ENCODE results near the gene ITGB1.
"Not testable (repeated sequence)": the region's sequence is repeated elsewhere in the genome, so short reads cannot be mapped to it uniquely, and the experiment has no call there.

The ITGB1 gene

DNA sequence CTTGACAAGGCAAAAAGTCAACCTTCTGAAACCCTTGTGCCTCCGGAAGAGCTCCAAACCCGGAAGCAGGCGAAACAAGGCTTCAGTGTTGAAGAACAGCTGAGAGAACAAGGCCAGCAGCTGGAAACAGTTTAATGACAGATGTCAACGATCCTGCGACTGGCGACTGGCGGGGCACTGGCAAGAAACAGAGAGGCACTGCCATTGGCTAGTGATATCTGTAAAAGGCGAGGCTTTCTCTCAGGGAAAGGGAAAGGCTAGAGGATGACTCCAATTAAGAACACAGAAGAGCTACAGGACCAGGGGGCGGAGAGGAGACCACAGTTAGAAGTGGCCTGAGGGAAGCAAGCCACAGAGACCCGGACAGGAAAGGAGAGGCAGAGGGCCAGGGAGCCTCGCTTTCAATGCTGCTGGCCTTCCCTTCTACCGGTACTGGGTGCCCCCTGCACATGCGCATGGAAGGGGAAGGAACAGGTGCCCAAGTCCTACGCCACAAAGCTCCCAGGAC is 19.4 kb downstream of the ITGB1 start:
- DNase-seq (ENCODE audit: low read depth in 2 of 2): no peak

GRCh38 chr10:32937911-32938424 is 20.1 kb downstream of the ITGB1 start:
- no peak for DNase-seq (ENCODE audit: low read depth in 2 of 2)

- DNase-seq (ENCODE audit: low read depth in 2 of 2): no peak
Measured at GRCh38 chr10:32932225-32932729, 25.8 kb downstream of the ITGB1 start.

DNA sequence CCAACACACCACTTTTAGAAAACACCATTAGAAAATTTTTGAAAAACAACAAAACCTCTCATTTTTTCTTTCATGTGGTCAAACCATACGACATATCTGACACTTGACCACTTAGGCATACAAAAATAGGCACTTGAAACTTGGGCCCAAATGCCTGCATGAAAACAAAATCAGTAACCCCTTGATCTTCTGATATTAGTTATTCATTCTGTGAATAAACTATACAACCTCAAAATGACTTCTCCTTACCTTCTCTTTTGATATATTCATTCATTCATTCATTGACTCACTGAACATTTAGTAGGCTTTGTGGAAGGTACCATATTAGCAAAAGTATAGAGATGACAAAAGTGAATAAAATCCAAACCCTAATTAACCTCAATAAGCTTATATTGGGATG is 26.4 kb downstream of the ITGB1 start:
- DNase-seq (ENCODE audit: low read depth in 2 of 2): no peak

DNA sequence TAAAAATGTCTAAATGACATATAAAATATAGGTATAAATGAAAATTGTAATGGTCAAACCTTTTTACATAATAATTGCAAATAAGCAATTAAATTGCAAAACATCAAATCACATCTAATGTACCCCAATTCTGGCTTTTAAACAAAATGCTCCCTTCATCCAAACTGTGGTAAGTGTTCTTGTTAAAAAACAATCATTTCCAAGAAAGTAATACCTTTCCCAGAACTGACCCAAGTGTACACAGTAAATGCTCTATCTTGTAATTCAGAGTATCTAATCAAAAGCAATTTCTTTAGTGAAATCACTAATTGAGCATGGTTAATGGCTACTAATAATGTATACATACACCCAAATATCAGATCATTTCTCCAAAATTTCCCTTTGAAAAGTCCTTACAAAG is 28.0 kb downstream of the ITGB1 start:
- DNase-seq (ENCODE audit: low read depth in 2 of 2): no peak

DNA sequence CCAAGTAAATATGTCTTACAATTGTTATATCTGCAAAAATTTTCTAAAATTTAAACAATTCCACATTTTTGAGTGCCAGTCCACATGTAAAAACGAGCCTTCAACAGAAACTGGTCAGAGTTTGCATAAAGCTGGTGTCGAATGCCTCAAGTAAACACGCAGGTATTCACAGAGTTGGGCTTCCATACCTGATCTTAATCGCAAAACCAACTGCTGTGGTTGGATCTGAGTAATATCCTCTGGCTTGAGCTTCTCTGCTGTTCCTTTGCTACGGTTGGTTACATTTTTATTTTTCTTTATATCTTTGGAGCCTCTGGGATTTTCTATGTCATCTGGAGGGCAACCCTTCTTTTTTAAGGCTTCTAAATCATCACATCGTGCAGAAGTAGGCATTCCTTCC is 28.4 kb downstream of the ITGB1 start:
- no peak for DNase-seq (ENCODE audit: low read depth in 2 of 2)

GRCh38 chr10:32927750-32928149 is 30.3 kb downstream of the ITGB1 start:
- no peak for DNase-seq (ENCODE audit: low read depth in 2 of 2)

- DNase-seq (ENCODE audit: low read depth in 2 of 2): no peak
Measured at GRCh38 chr10:32923849-32924248, 34.2 kb downstream of the ITGB1 start.

- no peak for DNase-seq (ENCODE audit: low read depth in 2 of 2)
Measured at GRCh38 chr10:32923134-32923533, 34.9 kb downstream of the ITGB1 start.

DNA sequence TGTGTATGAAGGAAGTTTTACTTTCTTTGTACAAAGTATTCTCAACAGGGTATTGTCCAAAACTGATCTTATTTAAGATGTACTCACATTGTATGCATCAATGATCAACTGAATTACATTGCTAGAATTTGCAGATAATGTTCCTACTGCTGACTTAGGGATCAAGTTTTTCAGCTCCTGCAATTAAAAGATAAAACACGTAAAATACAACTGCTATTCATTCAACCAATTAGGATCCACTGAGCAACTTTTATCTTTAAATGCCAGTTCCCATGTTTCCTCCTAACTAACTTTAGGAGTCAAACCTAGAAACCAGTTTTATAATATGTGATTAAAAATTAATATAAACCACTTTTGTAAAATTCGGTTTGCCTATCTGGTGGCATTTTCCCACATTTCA is 35.9 kb downstream of the ITGB1 start:
- no peak for DNase-seq (ENCODE audit: low read depth in 2 of 2)

- DNase-seq (ENCODE audit: low read depth in 2 of 2): not testable (repeated sequence)
Measured at GRCh38 chr10:32917817-32918216, 40.2 kb downstream of the ITGB1 start.

- DNase-seq (ENCODE audit: low read depth in 2 of 2): no peak
Measured at GRCh38 chr10:32911285-32912016, 46.6 kb downstream of the ITGB1 start.

- DNase-seq (ENCODE audit: low read depth in 2 of 2): not testable (repeated sequence)
Measured at GRCh38 chr10:32909970-32910369, 48.1 kb downstream of the ITGB1 start.

GRCh38 chr10:32909456-32909855 is 48.6 kb downstream of the ITGB1 start:
- DNase-seq (ENCODE audit: low read depth in 2 of 2): no peak

DNA sequence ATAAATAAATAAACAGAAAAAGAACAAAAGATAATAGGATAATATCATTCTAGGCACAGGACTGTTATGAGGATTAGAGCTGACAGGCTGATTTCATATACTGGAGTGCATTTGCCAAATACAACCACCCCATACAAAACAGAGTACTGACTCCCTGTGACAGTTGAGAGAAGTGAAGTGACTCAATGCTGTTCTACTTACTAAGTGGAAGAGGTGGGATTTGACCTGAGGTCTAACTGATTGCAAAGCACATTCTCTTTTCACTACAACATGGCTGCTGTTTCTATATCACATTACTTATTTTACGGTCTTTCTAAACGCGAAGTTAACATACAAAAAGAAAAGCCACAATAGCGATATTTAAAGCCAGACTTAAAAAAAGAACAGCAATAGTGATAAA is 51.4 kb downstream of the ITGB1 start:
- no peak for DNase-seq (ENCODE audit: low read depth in 2 of 2)

GRCh38 chr10:32905466-32905865 is 52.6 kb downstream of the ITGB1 start:
- DNase-seq (ENCODE audit: low read depth in 2 of 2): no peak

DNA sequence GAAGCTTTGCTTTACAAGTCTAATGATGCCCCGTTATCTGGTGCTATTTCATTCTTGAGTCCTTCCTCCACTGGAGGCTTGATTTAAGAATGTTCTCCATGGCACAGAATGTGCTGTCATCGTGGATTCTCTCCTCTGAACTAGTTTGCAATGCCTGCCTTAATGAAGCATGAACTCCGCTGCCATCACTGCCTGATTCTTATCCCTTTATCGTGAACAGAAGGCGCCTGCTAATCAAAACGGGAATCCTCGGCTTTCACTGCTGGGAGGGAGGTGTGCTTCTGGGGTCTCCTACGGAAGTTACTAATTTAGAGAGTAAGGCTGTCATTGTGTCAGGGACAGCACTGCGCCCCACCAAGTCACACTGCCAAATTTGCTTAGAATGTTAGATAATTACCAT is 56.2 kb downstream of the ITGB1 start:
- DNase-seq (ENCODE audit: low read depth in 2 of 2): no peak

GRCh38 chr10:32895200-32895968 is 62.6 kb downstream of the ITGB1 start:
- not testable (repeated sequence) for DNase-seq (ENCODE audit: low read depth in 2 of 2)

- no peak for DNase-seq (ENCODE audit: low read depth in 2 of 2)
Measured at GRCh38 chr10:32893916-32894664, 63.9 kb downstream of the ITGB1 start.

DNA sequence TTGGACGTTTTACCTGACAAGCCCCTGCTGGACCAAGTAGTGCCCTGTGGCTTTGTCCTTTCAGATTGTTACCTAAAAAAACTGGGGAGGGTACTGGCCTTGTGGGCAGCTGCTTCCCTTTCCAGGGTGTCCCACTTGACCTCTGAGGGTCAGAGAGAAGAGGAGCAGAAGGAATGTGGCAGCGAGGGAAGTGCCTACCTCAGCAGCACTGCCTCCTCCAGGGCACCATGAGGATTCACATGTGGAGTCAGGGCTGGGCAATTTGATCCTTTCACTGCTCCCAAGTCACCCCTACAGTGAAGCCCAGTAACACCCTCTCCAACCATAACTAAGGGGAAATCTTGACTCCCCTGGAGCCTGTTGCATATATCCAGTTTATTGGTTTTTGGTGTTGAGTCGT is 64.6 kb downstream of the ITGB1 start:
- DNase-seq (ENCODE audit: low read depth in 2 of 2): no peak

DNA sequence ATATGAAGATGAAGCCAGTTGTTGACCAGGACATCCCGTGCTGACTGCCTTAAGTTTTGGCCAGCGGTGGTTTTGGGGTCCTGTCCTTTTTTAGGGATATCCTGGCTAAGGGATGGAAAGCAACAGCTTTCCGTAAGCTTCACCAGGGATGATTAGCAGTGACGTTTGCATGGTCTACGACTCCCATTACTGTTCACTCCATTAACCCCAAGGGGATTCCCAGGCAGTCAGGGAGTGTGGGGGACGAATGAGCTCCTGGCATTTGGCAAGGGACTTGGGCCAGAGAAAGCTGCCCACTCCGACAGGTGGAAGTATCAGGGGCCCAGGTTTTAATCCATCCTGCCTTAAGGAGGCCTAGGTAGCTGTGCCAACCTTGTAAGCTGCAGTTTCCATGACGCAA is 66.8 kb downstream of the ITGB1 start:
- no peak for DNase-seq (ENCODE audit: low read depth in 2 of 2)

DNA sequence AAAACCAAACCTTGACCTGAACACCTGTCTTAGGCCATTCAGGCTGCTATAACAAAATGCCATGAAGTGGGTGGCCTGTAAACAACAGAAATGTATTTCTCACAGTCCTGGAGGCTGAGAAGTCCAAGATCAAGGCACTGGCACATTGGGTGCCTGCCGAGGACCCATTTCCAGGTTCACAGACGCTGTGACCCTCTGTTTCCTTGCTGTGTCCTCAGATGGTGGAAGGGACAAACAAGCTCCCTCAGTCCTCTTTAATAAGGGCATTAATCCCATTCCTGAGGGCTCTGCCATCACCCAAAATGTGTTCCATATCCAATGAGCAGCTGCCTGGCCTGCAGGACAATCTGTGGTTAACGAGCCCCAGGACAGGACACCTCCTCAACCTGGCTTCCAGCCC is 67.6 kb downstream of the ITGB1 start:
- DNase-seq (ENCODE audit: low read depth in 2 of 2): no peak

Data from activated CD8-positive, alpha-beta memory T cell treated with anti-CD3 and anti-CD28 coated beads for 4 hours (primary cell).